ENCODE data around the gene TRABD. TPM values are rescaled to one million over a fixed set of nuclear protein-coding genes. Genes with fewer than 3 reads are reported as not detected.

TRABD gene
- total and polyA plus RNA-seq, 5 donors from 2014 or later, result 33.0 to 115 (median 38.6) TPM

DNA sequence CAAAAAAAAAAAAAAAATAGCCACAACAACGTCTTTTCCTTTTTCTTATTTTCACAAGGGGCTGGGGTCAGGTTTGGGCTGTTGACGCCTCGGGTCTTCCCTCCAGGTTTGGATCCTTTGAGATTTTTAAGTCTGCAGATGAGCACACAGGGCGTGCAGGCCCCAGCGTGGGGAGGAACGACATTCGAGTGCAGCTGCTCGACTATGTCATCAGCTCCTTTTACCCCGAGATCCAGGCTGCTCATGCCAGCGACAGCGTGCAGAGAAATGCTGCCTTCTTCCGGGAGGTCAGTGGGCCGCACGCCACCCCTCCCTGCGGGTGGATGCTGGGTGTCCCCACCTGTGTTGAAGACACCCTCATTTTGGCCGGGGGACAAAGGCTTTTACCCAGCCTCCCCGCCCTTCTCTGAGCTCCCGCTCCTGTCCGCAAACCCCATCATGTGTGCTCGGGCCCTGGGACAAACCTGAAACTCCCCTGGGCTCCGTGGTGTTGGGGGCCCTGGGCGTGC, 22.8 kb downstream of the TRABD start:
- H3K9me3 ChIP-seq (ENCODE audit: control insufficient read depth in 2 of 2, low read length in 2 of 2), result no peaks in the 10 kb centered on the region
- no peak overlapping the region for H3K27ac ChIP-seq (ENCODE audit: insufficient read depth, low read length, poor library complexity, severe bottlenecking)
- H3K9me3 Mint-ChIP-seq, result no peaks in the 10 kb centered on the region
- peaks cover 8% of the 10 kb centered on the region for H3K4me1 ChIP-seq (ENCODE audit: control insufficient read depth, insufficient read depth, low read length, poor library complexity, severe bottlenecking)
- H3K27me3 ChIP-seq (ENCODE audit: control insufficient read depth, insufficient read depth, low read length), result no peaks in the 10 kb centered on the region
- H3K27ac Mint-ChIP-seq, result no peak overlapping the region
- peaks cover 12 to 36% (median 26%) of the 10 kb centered on the region in 4 donors for H3K4me1 Mint-ChIP-seq
- ATAC-seq (ENCODE audit: low read depth in 2 of 2) (no peak), DNase-seq (no peak)
- H3K27me3 Mint-ChIP-seq, result no peaks in the 10 kb centered on the region
- H3K36me3 Mint-ChIP-seq, result peaks cover 21% of the 10 kb centered on the region
- H3K4me3 ChIP-seq (ENCODE audit: low read depth, low read length), result no peak overlapping the region
- H3K36me3 ChIP-seq (ENCODE audit: control insufficient read depth, insufficient read depth, low read length), result peaks cover 45% of the 10 kb centered on the region
- peak overlapping the region in 1 of 4 donors; percentile 22 for H3K4me3 Mint-ChIP-seq

DNA sequence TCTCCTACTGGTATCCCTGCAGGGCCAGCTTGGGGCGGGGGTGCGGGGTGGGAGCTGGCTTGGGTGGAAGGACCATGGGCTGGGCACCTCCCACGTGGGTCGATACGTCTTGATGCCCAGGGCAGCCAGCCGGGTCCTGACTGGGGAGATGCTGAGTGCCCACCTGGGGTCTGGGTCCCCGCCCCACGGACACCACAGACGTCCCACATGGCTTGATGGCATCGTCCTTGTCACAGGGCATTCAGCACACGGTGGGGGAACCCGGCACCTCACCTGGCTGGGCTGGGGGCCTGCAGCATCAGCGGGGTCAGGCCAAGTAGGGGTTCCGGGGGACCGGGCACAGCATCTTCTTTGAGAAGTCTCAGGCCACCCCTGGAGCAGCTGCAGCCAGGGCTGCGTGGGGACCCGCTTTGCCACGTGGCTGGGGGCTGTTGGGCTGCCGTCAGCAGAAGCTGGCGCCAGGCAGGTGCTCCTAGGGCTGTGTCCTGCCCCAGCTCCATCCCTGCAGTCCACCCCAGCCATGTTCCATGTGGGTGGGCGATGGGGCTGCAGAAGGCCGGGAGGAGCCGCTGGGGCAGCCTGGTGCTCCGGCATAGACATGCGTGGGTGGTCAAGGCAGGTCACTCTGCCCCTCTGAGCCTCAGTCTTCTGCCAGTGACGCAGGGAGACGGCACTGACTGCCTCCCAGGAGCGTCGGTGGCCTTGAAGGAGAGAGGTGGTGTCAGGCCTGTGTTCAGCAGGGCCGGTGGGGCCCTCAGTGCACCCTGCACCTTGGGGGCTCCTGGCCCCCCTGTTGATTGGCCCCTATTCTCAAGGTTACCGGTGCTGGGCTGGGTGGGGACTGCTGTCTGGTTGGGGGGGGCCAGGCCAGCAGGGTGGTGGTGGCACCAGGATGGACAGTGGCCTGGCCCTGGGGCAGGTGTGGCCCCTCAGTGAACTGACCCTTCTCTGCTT, 23.5 kb downstream of the TRABD start:
- Mint-ChIP-seq H3K9me3 (no peaks in the 10 kb centered on the region), H3K36me3 (peaks cover 16% of the 10 kb centered on the region), H3K27me3 (no peaks in the 10 kb centered on the region), H3K27ac (peak overlapping the region in 2 of 3 donors; percentile 75 to 89), H3K4me1 (peaks cover 12 to 31% (median 24%) of the 10 kb centered on the region in 4 donors), H3K4me3 (peak overlapping the region in 1 of 4 donors; percentile 55)
- H3K27ac ChIP-seq (ENCODE audit: insufficient read depth, low read length, poor library complexity, severe bottlenecking), result no peak overlapping the region
- peaks cover 8% of the 10 kb centered on the region for H3K4me1 ChIP-seq (ENCODE audit: control insufficient read depth, insufficient read depth, low read length, poor library complexity, severe bottlenecking)
- no peak overlapping the region for H3K4me3 ChIP-seq (ENCODE audit: low read depth, low read length)
- H3K9me3 ChIP-seq (ENCODE audit: control insufficient read depth in 2 of 2, low read length in 2 of 2), result no peaks in the 10 kb centered on the region
- H3K36me3 ChIP-seq (ENCODE audit: control insufficient read depth, insufficient read depth, low read length), result peaks cover 44% of the 10 kb centered on the region
- ATAC-seq (ENCODE audit: low read depth in 2 of 2) (no peak), DNase-seq (no peak)
- no peaks in the 10 kb centered on the region for H3K27me3 ChIP-seq (ENCODE audit: control insufficient read depth, insufficient read depth, low read length)

DNA sequence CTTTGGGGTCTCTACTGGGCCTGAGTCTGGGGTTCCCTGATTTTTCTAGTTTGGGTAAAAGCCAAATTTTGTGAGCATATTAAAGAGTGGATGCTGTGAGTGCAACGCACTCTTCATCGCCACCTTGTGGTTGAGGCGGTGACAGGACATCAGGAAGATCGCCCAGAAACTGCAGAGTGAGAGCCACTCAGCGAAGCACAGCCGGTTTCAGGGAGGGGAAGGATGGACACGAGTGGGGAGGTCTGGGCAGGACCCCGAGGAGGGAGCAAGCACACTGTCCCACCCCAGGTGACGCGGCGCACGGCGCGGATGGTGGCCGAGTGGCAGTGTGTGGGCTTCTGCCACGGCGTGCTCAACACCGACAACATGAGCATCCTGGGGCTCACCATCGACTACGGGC, 24.2 kb downstream of the TRABD start:
- peak; percentile 54 to 78 (median 75) for DNase-seq
- no peaks in the 10 kb centered on the region for H3K9me3 Mint-ChIP-seq
- Histone ChIP-seq H3K4me1 (ENCODE audit: control insufficient read depth, insufficient read depth, low read length, poor library complexity, severe bottlenecking) (peaks cover 8% of the 10 kb centered on the region), H3K4me3 (ENCODE audit: low read depth, low read length) (no peak overlapping the region), H3K36me3 (ENCODE audit: control insufficient read depth, insufficient read depth, low read length) (peaks cover 46% of the 10 kb centered on the region), H3K27ac (ENCODE audit: insufficient read depth, low read length, poor library complexity, severe bottlenecking) (no peak overlapping the region), H3K27me3 (ENCODE audit: control insufficient read depth, insufficient read depth, low read length) (no peaks in the 10 kb centered on the region), H3K9me3 (ENCODE audit: control insufficient read depth in 2 of 2, low read length in 2 of 2) (no peaks in the 10 kb centered on the region)
- ATAC-seq (ENCODE audit: low read depth in 2 of 2), result peak; percentile 65 to 73
- peaks cover 19% of the 10 kb centered on the region for H3K36me3 Mint-ChIP-seq
- H3K4me1 Mint-ChIP-seq, result peaks cover 12 to 29% (median 22%) of the 10 kb centered on the region in 4 donors
- peak overlapping the region in 1 of 4 donors; percentile 55 for H3K4me3 Mint-ChIP-seq
- peak overlapping the region; percentile 18 to 89 (median 75) for H3K27ac Mint-ChIP-seq
- H3K27me3 Mint-ChIP-seq, result no peaks in the 10 kb centered on the region

DNA sequence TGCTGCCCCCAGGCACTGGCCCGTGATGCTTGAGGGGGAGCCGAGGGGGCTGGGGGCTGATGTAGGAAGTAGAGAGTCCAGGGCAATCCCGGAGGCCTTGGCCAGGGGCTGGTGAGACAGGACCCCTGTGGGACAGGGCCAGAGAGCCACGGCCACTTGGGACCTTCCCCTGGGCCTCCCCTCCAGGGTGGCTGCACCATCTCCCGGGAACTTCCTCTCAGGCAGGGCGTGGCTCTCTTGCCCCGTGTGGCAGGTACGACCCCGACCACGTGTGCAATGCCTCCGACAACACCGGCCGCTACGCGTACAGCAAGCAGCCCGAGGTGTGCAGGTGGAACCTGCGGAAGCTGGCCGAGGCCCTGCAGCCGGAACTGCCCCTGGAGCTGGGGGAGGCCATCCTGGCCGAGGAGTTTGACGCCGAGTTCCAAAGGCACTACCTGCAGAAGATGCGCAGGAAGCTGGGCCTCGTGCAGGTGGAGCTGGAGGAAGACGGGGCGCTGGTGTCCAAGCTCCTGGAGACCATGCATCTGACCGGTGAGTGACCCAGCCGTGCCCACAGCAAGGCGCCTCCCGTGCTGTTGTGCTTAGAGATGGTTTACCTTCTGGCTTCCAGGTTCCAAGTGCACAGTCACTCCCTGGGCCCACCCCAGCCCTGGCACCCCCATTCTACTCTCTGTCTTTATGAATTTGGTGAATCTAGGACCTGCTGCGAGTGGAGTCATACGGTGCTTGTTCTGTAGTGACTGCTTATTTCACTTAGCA, 24.8 kb downstream of the TRABD start:
- Mint-ChIP-seq H3K27ac (no peak overlapping the region), H3K4me1 (peaks cover 12 to 27% (median 19%) of the 10 kb centered on the region in 4 donors), H3K27me3 (no peaks in the 10 kb centered on the region), H3K4me3 (peak overlapping the region in 1 of 4 donors; percentile 35), H3K9me3 (no peaks in the 10 kb centered on the region), H3K36me3 (peaks cover 22% of the 10 kb centered on the region)
- no peaks in the 10 kb centered on the region for H3K9me3 ChIP-seq (ENCODE audit: control insufficient read depth in 2 of 2, low read length in 2 of 2)
- peaks cover 50% of the 10 kb centered on the region for H3K36me3 ChIP-seq (ENCODE audit: control insufficient read depth, insufficient read depth, low read length)
- ATAC-seq (ENCODE audit: low read depth in 2 of 2) (no peak), DNase-seq (no peak)
- no peak overlapping the region for H3K4me3 ChIP-seq (ENCODE audit: low read depth, low read length)
- peaks cover 8% of the 10 kb centered on the region for H3K4me1 ChIP-seq (ENCODE audit: control insufficient read depth, insufficient read depth, low read length, poor library complexity, severe bottlenecking)
- no peaks in the 10 kb centered on the region for H3K27me3 ChIP-seq (ENCODE audit: control insufficient read depth, insufficient read depth, low read length)
- H3K27ac ChIP-seq (ENCODE audit: insufficient read depth, low read length, poor library complexity, severe bottlenecking), result no peak overlapping the region

DNA sequence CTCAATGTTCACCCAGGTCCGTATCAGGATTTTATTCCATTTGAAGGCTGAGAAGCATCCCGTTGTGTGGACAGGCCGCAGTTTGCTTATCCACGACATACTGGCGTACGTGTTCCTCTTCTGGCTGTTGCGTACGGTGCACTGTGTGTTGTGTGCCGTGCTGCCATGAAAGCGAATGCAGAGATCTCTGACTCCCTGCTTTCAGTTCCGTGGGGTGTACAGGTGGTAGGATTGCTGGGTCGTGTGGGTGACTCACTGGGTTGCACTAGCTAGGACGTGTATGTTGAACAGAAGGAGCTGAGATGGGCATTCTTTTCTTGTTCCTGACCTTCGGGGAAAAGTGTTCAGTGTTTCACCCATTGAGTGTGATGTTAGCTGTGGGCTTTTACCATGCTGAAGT, 25.4 kb downstream of the TRABD start:
- peaks cover 28% of the 10 kb centered on the region for H3K36me3 Mint-ChIP-seq

DNA sequence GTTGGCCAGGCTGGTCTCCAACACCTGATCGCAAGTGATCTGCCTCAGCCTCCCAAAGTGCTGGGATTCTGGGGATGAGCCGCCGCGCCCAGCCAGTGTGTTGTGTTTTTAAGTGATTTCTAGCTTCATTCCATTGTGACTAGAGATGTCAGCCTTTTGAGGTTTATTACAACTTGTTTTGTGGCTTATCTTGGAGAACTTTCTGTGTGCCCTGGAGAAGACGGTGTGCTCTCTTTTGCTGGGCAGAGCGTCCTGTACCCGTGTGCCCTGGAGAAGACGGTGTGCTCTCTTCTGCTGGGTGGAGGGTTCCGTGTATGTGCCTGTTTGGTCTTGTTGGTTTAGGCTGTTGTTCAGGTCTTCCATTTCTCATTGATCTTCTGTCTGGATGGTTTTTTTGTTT, 27.6 kb downstream of the TRABD start:
- Mint-ChIP-seq H3K27ac (peak overlapping the region in 1 of 3 donors; percentile 11), H3K36me3 (peaks cover 28% of the 10 kb centered on the region)

More for the DNA sequence above, 25.4 kb downstream of the TRABD start:
- H3K9me3 ChIP-seq (ENCODE audit: control insufficient read depth in 2 of 2, low read length in 2 of 2), result no peaks in the 10 kb centered on the region
- peaks cover 12 to 27% (median 19%) of the 10 kb centered on the region in 4 donors for H3K4me1 Mint-ChIP-seq
- no peaks in the 10 kb centered on the region for H3K27me3 ChIP-seq (ENCODE audit: control insufficient read depth, insufficient read depth, low read length)
- ATAC-seq (ENCODE audit: low read depth in 2 of 2) (no peak), DNase-seq (no peak)
- H3K9me3 Mint-ChIP-seq, result no peaks in the 10 kb centered on the region
- peak overlapping the region in 1 of 4 donors; percentile 35 for H3K4me3 Mint-ChIP-seq
- H3K36me3 ChIP-seq (ENCODE audit: control insufficient read depth, insufficient read depth, low read length), result peaks cover 56% of the 10 kb centered on the region
- H3K4me1 ChIP-seq (ENCODE audit: control insufficient read depth, insufficient read depth, low read length, poor library complexity, severe bottlenecking), result peaks cover 8% of the 10 kb centered on the region
- no peaks in the 10 kb centered on the region for H3K27me3 Mint-ChIP-seq
- no peak overlapping the region for H3K27ac Mint-ChIP-seq
- no peak overlapping the region for H3K4me3 ChIP-seq (ENCODE audit: low read depth, low read length)
- H3K27ac ChIP-seq (ENCODE audit: insufficient read depth, low read length, poor library complexity, severe bottlenecking), result no peak overlapping the region

DNA sequence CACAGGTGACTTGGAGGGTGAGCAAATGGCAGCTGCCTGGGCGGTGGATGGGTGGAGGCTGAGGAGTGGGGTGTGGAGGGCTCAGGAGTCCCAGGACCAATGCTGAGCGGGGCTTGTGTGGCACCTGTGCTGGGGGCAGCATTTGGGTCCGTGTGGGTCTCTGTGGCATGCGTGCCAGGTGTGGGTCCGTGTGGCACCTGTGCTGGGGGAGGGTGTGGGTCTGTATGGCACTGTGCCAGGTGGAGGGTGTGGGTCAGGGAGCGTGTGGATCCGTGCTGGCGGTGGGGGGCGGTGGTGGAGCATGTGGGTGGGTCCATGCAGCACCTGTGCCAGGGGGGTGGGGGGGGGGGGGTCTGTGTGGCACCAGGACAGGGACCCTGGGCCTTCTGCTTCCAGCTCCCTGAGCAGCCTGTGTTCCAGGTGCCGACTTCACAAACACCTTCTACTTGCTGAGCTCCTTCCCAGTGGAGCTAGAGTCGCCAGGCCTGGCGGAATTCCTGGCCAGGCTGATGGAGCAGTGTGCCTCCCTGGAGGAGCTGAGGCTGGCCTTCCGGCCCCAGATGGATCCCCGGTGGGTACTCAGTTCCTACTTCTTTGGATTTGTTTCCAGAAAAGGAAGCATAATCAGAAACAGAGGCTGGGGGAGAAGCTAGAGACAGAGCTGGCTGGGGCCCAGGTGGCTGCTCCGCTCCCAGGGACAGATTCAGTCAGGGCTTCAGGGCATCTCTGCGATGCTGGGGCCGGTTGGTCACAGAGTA, 29.8 kb downstream of the TRABD start:
- H3K4me1 Mint-ChIP-seq, result peaks cover 6 to 21% (median 14%) of the 10 kb centered on the region in 4 donors
- no peak overlapping the region for H3K27ac Mint-ChIP-seq

More for the DNA sequence above, 27.6 kb downstream of the TRABD start:
- Histone ChIP-seq H3K27me3 (ENCODE audit: control insufficient read depth, insufficient read depth, low read length) (no peaks in the 10 kb centered on the region), H3K36me3 (ENCODE audit: control insufficient read depth, insufficient read depth, low read length) (peaks cover 53% of the 10 kb centered on the region), H3K9me3 (ENCODE audit: control insufficient read depth in 2 of 2, low read length in 2 of 2) (no peaks in the 10 kb centered on the region), H3K4me1 (ENCODE audit: control insufficient read depth, insufficient read depth, low read length, poor library complexity, severe bottlenecking) (peaks cover 8% of the 10 kb centered on the region), H3K27ac (ENCODE audit: insufficient read depth, low read length, poor library complexity, severe bottlenecking) (no peak overlapping the region), H3K4me3 (ENCODE audit: low read depth, low read length) (no peak overlapping the region)
- DNase-seq (no peak), ATAC-seq (ENCODE audit: low read depth in 2 of 2) (no peak)
- Mint-ChIP-seq H3K9me3 (no peaks in the 10 kb centered on the region), H3K27me3 (no peaks in the 10 kb centered on the region), H3K4me1 (peaks cover 12 to 25% (median 19%) of the 10 kb centered on the region in 4 donors), H3K4me3 (peak overlapping the region in 1 of 4 donors; percentile 58)

More for the DNA sequence above, 29.8 kb downstream of the TRABD start:
- Histone ChIP-seq H3K9me3 (ENCODE audit: control insufficient read depth in 2 of 2, low read length in 2 of 2) (no peaks in the 10 kb centered on the region), H3K4me3 (ENCODE audit: low read depth, low read length) (no peak overlapping the region), H3K27me3 (ENCODE audit: control insufficient read depth, insufficient read depth, low read length) (no peaks in the 10 kb centered on the region), H3K36me3 (ENCODE audit: control insufficient read depth, insufficient read depth, low read length) (peaks cover 56% of the 10 kb centered on the region), H3K27ac (ENCODE audit: insufficient read depth, low read length, poor library complexity, severe bottlenecking) (no peak overlapping the region), H3K4me1 (ENCODE audit: control insufficient read depth, insufficient read depth, low read length, poor library complexity, severe bottlenecking) (no peaks in the 10 kb centered on the region)
- Mint-ChIP-seq H3K27me3 (no peaks in the 10 kb centered on the region), H3K4me3 (no peak overlapping the region), H3K9me3 (no peaks in the 10 kb centered on the region), H3K36me3 (peaks cover 24% of the 10 kb centered on the region)
- no peak for DNase-seq
- ATAC-seq (ENCODE audit: low read depth in 2 of 2), result no peak

Data from CD4-positive, CD25-positive, alpha-beta regulatory T cell (primary cell).